ENCODE results near the gene MSRB3.
A peak's percentile ranks its signal among the peaks of the same experiment; 100 is the strongest.
"Not testable (repeated sequence)": the region's sequence is repeated elsewhere in the genome, so short reads cannot be mapped to it uniquely, and the experiment has no call there.

Gene MSRB3

DNA sequence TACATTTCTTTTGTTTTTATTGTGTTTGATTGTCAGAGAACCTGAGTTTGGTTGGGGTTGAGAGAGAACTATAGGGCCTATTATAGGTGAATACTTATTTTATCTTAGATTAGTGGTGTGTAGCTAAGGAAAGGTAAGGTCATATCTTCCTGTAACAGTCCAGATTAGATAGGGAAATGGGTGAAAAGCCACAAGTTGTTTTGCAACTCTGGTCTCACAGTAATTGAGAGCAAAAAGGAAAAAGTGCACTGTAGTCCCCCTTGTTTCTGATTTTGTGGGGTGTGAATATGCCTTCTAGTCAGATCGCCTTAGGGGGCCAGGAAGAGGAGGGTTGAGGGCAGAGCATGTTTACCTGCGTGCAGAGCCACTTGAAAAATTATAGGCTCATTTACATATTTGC, 8.9 kb downstream of the MSRB3 start:
- DNase-seq (ENCODE audit: low read depth in 2 of 2): no peak

DNA sequence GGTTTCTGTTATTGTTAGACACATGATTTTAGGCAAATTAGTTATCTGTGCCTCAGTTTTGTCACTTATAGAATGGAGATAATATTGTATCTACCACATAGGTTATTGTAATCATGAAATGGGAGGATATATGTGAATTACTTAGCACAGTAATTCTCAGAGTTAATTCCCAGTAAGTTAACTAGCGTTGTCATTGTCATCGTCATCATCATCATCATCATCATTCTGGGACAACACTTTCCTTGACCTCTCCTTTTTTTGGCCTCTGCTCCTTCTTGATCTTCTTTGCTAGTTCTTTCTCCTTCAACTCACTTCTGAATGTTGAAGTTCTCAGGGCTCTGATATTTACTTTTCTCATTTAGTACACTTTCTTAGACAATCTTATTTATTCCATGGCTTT, 13.8 kb downstream of the MSRB3 start:
- no peak for DNase-seq (ENCODE audit: low read depth in 2 of 2)

DNA sequence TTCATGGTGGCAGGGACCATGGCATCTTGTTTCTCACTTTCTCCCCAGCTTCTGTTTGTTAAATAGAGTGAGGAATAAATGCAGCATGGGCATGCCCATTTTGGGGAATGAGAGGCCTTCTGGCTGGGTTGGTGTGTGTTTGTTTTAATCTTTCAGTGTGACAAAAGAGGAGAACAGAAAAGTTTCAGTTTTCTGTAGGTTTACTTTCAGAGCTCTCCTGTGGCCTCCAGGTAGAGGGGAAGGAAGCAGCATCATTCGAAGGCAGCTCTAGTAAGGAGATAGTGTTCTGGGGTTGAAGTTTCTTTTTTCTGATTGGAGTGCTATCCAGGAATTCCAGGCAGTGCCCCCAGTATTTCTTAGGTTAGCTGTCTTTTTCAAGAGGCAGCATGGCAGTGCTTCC, 15.3 kb downstream of the MSRB3 start:
- DNase-seq (ENCODE audit: low read depth in 2 of 2): no peak

DNA sequence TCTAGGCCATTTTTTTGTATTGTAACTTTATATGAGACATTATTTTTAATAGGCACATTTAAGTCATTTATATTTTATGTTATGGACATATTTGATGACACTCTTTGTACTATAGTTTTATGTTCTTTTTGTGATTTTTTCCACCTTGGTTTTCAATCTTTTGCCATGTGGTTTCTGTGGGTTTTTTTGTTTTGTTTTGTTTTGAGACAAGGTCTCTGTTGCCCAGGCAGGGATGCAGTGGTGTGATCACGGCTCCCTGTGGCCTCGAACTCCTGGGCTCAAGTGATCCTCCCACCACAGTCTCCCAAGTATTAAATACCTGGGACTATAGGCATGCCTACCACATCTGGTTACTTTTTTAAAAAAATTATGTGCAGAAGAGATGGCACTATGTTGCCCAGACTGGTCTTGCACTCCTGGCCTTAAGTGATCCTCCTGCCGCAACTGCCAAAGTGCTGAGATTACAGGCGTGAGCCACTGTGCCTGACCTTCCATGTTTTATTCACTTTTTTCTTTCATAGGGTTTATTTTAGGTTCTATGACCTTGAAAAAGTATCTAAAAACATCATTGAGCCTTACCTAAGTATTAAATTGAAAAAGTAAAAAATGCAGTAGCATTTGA, 16.3 kb downstream of the MSRB3 start:
- no peak for DNase-seq (ENCODE audit: low read depth in 2 of 2)

- no peak for DNase-seq (ENCODE audit: low read depth in 2 of 2)
Observed at GRCh38 chr12:65296508-65297265, 18.2 kb downstream of the MSRB3 start.

DNA sequence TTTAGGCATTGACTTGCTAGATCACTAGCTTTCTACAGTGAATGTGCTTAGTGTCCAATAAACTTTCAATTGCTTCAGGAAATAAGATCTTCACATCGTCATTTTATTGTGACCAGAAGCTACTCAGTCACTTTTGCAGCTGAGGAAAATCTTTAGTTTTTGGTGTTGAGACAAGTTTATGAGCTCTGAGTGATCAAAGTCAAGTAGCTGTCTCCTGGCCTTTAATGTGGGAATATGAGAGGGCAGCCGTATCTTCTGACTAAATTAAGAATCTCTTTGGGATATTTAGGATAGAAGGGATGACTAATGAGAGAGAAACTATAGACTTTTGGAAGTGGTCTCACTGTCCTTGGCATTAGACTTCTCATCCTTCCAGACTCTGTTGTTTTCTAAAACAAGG, 21.6 kb downstream of the MSRB3 start:
- no peak for DNase-seq (ENCODE audit: low read depth in 2 of 2)

DNA sequence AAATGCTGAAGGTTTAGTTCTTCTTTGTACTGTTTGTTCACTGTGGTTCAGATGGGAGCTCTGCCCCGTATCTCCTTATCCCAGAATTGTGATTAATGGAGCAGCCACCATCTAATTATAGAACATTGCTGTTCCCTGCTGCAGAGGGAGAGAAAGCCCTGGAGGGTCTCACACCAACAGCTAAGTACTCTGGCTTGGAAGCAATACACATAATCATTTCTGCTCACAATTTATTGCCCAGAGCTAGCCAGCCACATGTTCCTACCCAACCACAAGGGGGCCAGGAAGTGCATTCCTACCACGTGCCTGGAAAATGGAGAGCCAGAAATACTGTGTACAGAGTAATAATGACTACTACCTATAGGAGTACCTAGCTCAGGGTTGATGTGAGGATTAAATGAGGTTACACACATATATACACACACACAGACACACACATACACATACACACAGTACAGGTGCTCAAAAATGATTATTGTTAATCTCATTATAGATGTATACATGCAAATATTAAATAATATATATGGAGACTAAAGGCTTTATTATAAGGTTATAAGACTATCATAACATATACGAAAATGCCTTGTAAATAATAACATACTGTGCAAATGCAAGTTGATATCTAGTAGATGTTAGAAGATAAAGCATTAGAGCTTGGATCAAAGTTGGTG, 22.3 kb downstream of the MSRB3 start:
- DNase-seq (ENCODE audit: low read depth in 2 of 2): no peak

GRCh38 chr12:65302891-65303290, 24.4 kb downstream of the MSRB3 start:
- no peak for DNase-seq (ENCODE audit: low read depth in 2 of 2)

DNA sequence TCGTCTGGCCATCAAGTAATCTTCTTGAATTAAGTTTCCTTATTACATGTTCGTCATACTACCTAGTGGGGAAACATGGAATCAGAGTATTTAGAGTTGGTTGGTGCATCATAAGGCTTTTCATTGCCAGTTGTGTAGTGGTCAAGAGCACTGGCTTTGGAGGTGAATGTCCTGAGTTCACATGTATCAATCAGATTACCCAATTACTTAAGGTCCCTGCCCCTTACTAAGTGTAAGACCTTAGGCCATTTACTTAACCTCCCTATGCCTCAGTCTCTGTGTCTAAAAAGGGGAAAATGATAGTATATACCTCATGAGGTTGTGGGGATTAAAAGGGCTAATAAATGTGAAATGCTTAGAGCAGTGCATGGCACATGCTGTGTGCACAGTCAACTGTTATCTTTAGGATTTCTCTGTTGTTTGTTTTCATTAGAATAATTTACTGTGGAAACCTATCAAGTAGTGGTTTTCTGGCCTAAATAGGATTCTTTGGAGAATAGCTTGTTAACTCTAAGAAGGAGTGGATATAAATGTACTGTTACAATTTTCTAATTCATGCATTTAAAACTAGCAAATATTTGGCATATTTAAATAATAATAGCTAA, 27.0 kb downstream of the MSRB3 start:
- no peak for DNase-seq (ENCODE audit: low read depth in 2 of 2)

DNA sequence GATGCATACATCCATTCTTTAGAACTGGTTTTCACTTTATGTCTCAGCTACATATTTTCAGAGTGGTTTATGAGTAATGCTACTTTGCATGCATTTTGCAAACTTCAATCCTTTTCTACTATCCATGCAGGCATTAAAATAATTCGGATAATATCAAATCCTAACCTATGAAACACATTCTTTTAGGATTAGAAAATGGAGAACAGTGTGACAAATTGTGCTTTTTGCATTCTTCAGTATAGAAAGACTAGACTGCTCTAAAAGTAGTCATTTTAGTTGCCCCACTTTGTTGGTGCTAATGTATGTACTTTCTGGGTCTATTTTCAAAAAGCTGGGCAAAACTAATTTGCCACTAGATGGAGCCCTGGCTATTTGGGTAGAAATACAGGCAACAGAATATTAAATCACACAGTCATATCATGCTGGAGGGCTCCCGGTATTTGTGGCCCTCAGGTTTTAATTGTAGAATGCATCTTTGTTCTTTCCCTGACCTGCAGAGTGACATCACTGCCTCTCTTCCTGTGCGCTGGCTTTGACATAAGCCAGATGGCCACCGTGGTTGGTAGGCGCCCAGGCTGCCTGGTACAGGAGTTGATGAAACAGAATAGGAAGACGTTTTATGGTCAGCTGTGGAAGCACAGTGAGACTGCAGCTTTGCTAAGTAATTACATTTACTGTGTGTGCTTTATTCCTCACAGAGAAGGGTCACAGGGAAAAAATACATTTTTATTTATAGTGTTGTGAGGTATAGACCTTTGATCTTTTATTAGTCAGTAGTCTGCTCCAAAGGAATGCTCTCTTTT, 28.1 kb downstream of the MSRB3 start:
- DNase-seq (ENCODE audit: low read depth in 2 of 2): peak in 1 of 2 experiments; percentile 26

DNA sequence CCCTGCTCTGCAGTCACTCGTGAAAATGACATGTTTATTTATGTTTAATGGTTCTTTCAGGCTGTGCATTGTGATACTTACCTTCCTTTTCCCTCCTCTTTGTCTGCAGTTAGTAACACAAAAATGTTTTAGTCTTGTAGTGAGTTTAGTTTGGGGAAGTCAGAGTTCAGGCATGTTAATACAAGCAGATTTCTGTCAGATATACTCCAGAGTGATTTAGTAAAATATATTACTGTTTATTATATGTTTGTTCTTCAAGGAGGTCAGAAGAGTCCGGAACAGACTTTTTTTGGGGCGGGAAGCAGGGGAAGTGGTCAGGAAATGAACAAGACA, 28.7 kb downstream of the MSRB3 start:
- no peak for DNase-seq (ENCODE audit: low read depth in 2 of 2)

DNA sequence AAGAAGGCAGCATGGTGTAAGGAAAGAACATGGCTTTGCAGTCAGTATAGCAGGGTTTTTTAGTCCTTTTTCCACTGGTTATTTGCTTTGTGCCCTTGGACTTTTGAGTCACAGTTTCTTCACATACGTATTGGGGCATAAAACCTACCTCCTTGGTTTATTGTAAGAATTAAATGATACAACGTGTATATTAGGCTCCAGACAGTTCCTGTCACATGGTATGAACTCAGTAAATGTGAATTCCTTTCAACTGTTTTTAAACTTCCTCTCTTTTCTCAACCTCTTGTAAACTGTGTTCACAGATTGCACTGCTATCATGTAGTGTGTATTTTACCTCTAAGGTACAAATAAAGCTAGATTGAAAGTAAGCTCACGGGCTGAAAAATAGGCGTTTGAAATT, 29.5 kb downstream of the MSRB3 start:
- DNase-seq (ENCODE audit: low read depth in 2 of 2): no peak

- DNase-seq (ENCODE audit: low read depth in 2 of 2): peak in 1 of 2 experiments; percentile 39
Observed at GRCh38 chr12:65308601-65309071, 30.2 kb downstream of the MSRB3 start.

DNA sequence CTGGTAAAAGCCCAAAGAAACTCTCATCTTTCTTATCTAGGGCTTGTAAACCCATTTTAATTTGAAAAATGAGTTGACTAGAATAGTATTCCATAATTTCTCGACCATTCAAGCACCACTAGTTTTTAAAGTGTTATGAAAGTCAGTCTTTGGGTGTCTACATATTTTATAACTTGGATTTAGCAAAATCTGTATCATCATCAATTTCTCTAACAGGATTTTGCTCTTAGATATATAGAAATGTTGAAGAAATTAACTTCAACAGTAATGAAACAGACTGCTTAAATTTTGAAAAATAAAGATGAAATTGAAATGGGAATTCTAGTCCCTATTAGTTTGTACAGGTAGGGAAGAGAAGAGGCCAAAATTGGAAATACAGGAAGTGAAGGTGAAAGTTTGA, 32.8 kb downstream of the MSRB3 start:
- no peak for DNase-seq (ENCODE audit: low read depth in 2 of 2)

GRCh38 chr12:65313719-65314317, 35.3 kb downstream of the MSRB3 start:
- no peak for DNase-seq (ENCODE audit: low read depth in 2 of 2)

DNA sequence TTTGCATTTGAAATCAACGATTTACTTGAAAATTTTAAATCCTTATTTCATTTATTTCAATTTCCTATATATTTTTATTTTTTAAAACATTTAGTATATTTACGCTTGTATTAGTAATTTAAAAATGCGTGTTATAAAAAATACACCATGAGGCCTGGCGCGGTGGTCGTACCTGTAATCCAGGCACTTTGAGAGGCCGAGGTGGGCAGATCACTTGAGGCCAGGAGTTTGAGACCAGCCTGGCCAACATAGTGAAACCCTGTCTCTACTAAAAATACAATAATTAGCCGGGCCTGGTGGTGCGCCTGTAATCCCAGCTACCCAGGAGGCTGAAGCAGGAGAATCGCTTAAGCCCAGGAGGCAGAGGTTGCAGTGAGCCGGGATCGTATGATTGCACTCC, 36.8 kb downstream of the MSRB3 start:
- not testable (repeated sequence) for DNase-seq (ENCODE audit: low read depth in 2 of 2)

DNA sequence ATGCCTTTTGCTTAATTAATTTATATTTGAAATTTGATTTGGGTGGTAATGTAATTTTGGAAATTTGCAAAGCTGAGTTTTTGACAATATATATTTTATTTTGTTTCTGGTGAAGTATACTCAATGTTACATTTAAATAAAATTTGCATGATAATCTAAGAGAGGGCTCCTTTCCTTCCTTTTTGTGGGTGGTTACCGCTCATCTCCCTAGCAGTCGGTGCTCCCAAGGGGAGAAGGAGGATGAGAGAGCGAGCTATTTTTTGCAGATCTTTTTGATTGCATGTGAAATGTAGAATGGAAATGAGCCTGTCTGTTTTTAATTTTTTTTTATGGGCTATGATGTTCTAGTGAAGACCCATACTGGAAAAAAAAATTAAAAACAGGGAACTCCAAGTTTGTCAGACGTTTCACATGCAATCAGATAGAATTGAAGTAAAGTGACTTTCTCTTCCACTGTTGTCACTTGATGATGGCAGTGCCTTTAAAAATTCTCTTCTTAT, 39.8 kb downstream of the MSRB3 start:
- no peak for DNase-seq (ENCODE audit: low read depth in 2 of 2)

GRCh38 chr12:65319688-65320200, 41.3 kb downstream of the MSRB3 start:
- no peak for DNase-seq (ENCODE audit: low read depth in 2 of 2)

DNA sequence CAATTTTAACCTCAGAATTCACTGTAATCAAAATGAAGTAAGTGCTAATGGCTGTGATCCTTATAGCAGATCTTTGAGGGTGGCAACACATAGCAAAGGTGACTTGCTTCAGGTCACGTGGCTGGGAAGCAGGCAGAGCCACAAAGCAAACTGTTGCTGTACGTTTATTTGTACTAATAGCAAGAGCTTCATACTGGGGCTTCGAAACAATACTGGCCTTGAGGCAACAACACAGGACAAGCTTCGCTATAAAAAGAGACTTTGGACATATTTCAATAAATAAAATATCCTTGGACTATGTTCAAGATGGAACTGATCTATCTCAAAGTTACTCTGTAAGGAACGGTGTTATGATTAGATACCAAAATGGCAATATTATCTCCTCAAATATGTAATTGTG, 44.6 kb downstream of the MSRB3 start:
- no peak for DNase-seq (ENCODE audit: low read depth in 2 of 2)

DNA sequence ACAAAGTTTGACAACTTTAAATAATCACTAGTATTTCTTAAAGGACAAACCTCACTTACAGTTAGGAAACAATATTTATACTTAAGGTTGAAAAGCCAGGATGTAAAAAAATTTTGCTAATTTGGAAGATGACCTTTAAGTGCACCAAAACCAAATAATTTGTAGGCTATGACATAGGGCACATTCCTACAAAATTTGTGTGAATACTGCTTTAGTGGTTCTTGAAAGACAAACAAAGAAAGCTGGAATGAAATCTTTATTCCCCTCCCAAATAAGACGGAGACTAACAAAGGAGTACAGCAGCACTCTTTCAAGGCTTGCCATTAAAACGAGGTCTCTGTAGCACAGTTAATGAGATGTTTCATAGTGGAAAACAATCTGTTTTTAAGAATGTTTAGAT, 45.6 kb downstream of the MSRB3 start:
- DNase-seq (ENCODE audit: low read depth in 2 of 2): no peak

DNA sequence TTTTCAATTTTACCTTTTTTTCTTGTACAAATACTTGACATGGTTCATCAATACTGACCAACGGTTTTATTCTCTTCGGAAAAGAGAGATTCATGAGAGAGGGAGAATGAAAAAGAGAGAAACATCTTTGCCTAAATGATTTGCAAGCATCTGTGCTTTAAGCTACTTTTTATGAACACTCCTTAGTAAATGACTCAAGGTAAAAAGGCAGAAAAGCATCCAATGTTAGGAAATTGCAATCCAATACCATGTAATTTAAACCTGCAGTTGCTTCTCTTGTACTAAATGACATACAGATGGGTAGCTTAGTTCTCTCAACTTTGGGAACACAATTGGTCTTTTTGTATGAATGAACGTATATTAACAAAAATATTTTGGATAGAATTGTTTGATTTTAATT, 46.1 kb downstream of the MSRB3 start:
- no peak for DNase-seq (ENCODE audit: low read depth in 2 of 2)

All from fibroblast of skin of left biceps (primary cell).